AG10803 (cell line): ENCODE results near the gene CTSW.

Experiments used
- DNase-seq: peaks from one replicate; pipeline ENCODE4 v3.0.0; 2010; ENCODE audit warnings: low read depth
- H3K4me3 ChIP-seq: 2 replicates; pipeline ENCODE4 v1.5.1; 2011; ENCODE audit warnings: mild to moderate bottlenecking, low read length, control low read depth
- TF ChIP-seq, protein P1 (sequence below): conservative IDR thresholded peaks from 2 replicates; pipeline ENCODE4 v1.5.1; 2011; ENCODE audit warnings: mild to moderate bottlenecking, low read length, control low read depth, inconsistent platforms

The CTSW gene

DNA sequence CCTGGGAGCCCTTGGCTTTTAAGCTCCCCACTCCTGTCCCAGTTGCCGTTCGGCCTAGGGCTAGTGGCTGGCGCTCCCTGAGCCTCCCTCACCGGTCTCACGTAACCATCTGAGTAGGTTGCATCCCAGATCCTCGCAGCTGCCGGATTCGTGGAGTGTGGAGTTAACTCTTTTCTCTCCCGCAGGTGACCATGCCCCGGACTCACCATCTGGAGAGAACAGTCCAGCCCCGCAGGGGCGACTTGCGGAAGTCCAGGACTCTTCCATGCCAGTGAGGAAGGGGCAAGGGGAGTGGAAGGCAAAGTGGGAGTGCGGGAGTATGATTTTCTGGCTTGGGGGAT is 18.5 kb upstream of the CTSW start:
- H3K4me3 ChIP-seq = peak overlapping the region; percentile 96
- no peak for DNase-seq
- TF ChIP-seq, protein P1, sequence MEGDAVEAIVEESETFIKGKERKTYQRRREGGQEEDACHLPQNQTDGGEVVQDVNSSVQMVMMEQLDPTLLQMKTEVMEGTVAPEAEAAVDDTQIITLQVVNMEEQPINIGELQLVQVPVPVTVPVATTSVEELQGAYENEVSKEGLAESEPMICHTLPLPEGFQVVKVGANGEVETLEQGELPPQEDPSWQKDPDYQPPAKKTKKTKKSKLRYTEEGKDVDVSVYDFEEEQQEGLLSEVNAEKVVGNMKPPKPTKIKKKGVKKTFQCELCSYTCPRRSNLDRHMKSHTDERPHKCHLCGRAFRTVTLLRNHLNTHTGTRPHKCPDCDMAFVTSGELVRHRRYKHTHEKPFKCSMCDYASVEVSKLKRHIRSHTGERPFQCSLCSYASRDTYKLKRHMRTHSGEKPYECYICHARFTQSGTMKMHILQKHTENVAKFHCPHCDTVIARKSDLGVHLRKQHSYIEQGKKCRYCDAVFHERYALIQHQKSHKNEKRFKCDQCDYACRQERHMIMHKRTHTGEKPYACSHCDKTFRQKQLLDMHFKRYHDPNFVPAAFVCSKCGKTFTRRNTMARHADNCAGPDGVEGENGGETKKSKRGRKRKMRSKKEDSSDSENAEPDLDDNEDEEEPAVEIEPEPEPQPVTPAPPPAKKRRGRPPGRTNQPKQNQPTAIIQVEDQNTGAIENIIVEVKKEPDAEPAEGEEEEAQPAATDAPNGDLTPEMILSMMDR = no peak

DNA sequence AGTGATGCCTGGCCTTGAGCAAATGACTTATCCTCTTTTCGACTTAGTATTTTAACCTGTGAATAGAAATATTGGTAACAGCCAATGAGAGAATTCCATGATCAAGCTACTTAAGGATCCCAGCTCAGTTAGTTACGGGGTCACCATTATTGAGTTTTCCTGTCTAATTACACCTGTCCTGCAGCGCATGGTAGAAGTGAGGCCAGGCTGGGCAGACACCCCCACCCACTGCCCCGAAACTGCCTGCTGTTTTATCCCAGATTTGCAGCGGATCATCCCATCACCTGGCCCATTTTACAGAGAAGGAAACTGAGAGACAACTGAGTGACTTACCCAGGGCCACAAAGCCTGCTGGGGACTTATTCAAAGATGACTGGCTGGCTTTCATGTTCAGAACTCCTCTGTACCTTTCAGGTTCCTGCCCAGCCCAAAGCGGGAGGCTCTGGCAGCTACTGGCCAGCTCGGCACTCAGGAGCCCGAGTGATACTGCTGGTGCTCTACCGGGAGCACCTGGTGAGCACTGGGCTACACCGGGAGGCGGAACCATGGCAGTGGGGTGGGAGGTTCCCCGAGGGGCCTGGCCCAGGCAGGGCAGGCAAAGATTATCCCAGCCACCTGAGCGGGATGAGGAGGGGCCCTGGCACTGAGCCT is 18.0 kb upstream of the CTSW start:
- TF ChIP-seq, protein P1 = no peak
- DNase-seq = no peak
- H3K4me3 ChIP-seq = peak overlapping the region; percentile 96

- no peak for DNase-seq
- TF ChIP-seq, protein P1 = no peak
- H3K4me3 ChIP-seq = peak overlapping the region; percentile 96
Observed at GRCh38 chr11:65862191-65862735, 17.4 kb upstream of the CTSW start.

- TF ChIP-seq, protein P1 = no peak
- no peak for DNase-seq
- H3K4me3 ChIP-seq = no peak overlapping the region
Observed at GRCh38 chr11:65862941-65863888, 16.4 kb upstream of the CTSW start.

GRCh38 chr11:65863889-65864705 is 15.5 kb upstream of the CTSW start:
- no peak for DNase-seq
- H3K4me3 ChIP-seq = no peak overlapping the region
- TF ChIP-seq, protein P1 = no peak

- TF ChIP-seq, protein P1 = no peak
- no peak overlapping the region for H3K4me3 ChIP-seq
- DNase-seq = no peak
Observed at GRCh38 chr11:65864706-65865471, 14.7 kb upstream of the CTSW start.
